HG02973 (cell line): ENCODE data around the gene KIF16B.
"Not testable (repeated sequence)": the region's sequence is repeated elsewhere in the genome, so short reads cannot be mapped to it uniquely, and the experiment has no call there.

Experiments
- ATAC-seq: cut with Tn5 transposase; IDR thresholded peaks from one replicate; pipeline ENCODE4 v1.9.1; 2021; ENCODE audit warnings: moderate library complexity; ENCODE audit not compliant: unreplicated experiment

KIF16B gene

DNA sequence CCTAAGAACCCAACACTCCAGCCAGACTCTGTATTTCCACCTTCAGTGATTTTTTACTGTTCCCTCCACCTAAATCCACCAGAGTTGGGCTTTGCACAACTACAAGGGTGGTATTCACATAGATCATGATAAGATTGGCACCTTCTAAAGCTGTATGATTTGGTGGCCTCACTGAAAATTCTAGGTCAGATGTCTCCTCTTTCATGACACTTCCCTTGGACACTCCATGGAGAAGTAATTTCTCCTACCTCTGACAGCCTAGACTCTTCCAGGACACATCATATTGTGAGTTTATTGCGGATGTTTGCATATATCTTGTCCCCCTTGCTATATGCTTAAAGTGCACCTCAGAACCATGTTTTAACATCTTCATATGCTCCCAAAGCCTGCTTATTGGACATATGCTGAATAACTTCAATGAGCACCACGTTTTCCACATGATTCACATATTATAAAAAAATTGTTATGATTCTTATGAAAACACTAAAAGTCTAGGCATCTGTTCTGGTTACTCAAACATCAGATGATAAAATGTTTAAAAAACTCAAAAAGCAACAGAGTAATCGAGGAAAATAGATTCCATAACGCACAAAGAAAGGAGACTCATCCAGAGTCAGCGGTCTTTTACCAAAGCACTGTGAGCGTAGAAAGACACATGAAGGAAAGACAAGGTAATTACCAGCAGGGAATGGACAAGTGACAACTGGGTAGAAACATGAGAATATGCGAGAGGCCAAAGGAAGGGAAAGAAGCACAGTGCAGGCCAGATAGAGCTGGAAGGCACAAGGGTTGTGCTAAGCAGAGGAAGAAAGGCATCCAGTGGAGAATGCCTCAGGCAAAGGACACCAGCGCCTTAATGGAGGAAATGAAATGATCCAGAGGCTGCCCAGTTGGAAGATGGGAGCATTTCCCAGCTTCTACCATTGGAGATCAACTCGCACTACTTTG, 46.5 kb downstream of the KIF16B start:
- no peak for ATAC-seq

DNA sequence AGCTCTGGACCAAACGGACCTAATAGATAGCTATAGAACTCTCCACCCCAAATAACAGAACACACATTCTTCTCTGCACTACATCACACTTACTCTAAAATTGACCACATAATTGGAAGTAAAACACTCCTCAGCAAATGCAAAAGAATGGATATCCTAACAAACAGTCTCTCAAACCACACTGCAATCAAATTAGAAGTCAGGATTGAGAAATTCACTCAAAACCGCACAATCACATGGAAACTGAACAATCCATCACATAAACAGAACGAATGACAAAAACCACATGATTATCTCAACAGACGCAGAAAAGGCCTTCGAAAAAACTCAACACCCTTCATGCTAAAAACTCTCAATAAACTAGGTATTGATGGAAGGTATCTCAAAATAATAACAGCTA, 50.6 kb downstream of the KIF16B start:
- not testable (repeated sequence) for ATAC-seq

DNA sequence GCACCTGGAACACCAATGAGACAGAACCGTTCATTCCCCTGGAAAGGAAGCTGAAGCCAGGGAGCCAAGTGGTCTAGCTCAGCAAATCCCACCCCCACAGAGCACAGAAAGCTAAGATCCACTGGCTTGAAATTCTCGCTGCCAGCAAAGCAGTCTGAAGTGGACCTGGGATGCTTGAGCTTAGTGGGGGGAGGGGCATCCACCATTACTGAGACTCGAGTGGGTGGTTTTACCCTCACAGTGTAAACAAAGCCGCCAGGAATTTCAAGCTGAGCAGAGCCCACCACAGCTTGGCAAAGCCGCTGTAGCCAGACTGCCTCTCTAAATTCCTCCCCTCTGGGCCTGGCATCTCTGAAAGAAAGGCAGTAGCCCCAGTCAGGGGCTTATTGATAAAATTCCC, 53.1 kb downstream of the KIF16B start:
- ATAC-seq, result no peak

DNA sequence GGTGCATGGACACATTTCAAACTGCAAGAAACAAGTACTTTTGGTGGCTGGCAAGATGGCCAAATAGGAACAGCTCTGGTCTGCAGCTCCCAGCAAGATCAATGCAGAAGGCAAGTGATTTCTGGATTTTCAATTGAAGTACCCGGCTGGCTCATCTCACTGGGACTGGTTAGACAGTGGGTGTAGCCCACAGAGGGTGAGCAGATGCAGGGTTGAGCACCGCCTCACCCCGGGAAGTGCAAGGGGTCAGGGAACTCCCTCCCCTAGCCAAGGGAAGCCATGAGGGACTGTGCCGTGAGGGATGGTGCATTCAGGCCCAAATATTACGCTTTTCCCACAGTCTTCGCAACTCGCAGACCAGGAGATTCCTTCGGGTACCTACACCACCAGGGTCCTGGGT, 53.6 kb downstream of the KIF16B start:
- ATAC-seq, result not testable (repeated sequence)

DNA sequence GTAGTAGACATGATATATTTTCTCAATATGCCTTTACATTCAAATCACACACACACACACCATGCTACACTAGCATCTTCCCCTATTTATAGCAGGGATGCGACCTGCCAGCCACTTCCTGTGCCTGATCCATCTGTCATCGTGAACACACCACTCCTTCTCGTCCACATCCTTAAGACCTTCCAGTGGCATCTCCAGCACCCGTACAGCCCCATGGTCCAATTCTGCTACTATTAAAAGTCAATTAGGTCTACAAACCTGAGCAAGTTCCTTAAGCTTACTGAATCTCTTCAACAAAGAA, 54.5 kb downstream of the KIF16B start:
- no peak for ATAC-seq

DNA sequence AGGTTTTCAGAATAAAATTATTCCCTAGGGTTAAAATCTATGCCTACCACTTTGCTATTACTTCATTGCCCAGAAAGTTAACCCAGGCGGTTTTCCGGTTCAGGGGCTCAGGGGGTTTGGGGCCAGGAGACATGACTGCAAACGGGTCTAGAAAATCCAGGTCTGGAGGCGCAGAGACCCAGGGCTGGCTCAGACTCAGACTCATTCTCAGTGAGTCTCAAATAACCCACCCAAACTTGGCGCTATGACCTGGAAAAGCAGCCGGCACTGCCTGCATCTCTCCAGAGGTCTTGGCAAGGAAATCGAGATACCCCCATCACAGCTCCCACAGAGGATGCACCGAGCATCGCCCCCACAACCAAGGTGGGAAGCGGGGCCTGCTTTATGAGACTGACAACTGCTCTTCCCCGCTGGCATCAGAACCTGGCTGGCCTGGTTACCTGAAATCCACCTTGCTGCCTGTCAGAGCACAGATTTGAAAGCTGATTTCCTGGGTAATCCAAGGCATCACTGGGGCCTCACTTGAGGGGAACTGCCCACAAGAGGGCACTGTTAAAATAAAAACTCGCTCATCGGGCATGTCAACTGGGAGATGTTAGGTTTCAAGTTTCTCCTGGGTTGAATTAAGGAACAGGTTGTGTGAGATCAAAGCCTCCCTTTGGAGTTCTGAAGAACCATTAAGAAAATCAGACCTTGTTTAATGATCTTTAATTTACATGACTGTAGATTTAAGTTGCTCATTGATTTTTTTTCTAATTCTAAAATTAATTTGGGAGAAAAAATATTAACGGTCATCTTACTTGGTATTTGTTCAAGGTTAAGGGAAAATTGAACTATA, 55.1 kb downstream of the KIF16B start:
- ATAC-seq, result no peak

DNA sequence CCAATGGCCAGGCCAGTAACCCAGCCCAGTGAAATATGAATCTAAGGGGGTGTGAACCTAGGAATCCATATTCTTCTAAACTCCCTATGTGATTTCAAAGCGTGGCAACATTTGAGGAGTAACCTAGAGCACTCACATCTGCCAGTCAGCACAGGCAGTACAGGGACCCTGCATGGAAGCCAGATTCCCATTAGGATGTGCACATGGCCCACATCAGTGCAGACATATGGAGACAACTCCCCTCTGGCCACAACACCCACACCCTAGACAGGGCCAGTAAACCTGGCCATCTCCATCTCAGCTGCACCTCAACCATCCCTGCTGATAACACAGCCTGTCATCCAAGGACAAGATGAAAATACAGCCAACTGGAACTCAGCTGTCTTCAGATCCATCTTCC, 56.5 kb downstream of the KIF16B start:
- no peak for ATAC-seq

DNA sequence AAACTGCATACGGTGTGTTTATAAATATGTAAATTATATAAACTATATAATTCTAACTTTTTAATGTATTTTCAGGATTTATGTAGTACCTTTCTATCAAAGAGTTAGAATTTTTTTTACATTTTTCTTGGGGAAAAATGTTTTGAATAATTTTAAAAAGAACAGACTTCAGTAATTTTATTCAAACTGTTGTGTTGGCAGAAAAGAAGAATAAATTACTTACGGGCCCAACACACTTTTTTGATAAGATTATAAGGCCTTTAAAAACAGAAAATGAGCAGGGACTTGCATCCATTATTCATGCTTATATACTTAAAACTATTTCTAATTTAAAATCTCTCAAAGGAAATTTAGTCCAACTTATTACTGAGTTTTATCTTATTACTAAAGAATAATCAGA, 58.2 kb downstream of the KIF16B start:
- no peak for ATAC-seq

DNA sequence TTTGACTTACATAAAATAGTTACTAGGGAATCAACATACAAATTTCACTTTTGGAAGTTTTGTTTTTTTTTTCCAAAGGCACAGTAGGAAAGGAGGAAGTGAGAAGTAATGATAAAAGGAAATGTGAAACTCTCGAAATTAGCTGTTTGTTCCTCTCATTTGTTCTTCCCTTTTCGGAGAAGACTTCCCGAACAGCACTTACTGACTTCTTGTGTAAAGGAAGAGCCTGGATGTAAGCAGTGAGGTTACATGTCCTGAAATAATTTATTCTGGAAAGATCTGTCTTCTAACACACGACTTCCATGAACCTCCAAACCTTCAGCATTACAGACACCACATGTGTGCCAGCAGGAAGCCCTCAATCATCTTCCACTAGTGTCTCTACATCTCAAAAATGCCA, 59.1 kb downstream of the KIF16B start:
- ATAC-seq, result no peak

DNA sequence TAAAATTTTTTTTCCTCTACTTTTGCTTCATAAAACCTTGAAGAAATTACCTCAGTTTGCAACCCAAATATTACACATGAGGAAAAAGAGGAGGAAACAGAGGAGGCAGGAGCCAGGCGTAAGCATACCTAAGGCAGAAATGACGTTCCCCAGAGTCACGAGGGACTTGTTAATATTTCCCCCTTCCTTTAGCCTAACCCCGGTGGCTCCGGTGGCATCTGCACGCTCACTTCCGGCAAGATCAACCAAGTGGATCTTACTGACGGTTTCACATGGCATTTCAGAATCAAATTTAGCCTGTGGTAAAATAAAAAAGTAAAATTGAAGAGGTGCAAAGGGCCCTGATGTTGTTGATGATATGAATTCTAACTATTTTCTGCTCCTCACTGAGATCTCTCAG, 67.4 kb downstream of the KIF16B start:
- no peak for ATAC-seq

DNA sequence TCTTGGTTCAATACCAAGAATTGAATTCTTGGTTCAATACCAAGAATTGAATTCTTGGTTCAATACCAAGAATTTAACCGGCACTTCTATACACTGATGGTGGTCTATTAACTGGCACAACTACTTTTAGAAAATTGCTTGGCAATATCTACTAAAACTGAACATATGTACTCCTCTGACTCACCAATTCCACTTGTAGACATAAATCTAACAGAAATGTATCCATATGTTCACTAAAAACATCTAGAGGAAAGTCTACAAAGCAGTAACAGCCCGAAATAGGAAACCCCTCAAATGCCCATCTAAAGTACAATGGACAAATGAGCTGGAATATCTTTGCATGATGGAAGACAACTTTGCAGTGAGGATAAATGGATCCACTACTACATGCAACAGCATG, 71.9 kb downstream of the KIF16B start:
- no peak for ATAC-seq

DNA sequence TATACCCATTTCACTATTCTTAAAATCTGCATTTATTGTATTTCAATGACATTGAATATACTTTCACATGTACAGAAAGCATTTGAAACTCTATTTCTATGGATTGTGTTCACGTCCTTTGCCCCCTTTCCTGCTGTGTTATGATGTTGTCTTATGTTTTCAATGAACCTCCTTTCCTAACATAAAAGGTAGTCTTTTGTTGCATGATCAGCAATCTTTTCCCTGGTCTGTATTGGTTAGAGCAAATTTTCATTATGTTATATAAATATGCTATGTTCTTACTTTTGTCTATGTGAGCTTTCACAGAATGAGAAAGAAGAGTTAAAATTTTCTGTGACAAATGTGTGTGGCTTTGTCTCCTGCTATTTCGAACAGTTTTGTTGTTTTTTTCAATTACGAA, 73.1 kb downstream of the KIF16B start:
- no peak for ATAC-seq

DNA sequence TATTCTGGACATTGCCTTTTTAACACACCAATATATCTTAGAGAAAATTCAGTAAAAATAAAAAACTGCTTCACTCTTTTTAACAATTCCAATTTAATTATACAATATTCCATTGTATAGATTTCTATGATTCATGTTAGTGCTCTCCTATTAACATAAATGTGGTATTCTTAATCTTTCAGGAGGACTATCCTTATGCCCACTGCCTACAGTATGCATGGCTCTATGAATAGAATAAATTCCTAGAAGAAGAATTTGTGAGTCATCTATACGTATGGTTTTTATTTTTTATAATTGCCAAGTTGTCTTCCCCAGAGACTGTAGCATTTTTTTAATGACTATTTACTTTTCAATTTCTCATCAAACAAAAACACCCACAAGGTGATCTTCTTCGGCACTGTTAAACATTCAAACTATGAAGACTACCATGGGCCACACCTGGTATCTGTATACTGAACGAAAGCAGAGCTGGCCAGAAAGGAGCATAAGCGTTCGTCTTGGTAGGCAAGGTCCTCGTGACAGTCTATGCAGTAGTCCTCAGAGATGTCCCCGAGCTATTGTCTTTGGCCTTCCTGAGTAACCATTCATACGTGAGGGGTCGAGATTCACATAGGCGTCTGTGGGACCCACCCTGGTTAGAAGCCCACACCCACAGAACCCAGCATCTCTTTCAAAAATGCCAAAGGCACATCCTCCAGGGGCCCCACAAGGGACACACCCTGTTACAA, 74.6 kb downstream of the KIF16B start:
- no peak for ATAC-seq

DNA sequence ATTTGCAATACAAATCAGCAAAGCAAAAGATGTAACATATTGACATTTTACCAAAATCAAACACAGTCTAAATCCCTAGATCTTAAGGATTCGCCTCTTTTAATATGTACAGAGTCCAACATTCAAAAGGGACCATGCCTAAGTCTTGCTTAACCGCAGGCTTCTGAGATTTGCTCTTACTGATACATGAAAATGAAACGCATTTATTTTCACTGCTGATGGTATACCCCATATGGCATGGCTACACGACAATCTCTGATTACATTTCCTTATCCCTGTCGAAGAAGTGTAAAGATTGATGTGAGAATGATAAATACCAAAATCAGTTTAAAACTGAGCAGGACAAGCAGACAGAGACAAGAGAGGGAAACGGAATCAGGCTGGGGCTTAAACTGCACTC, 75.4 kb downstream of the KIF16B start:
- ATAC-seq, result no peak

DNA sequence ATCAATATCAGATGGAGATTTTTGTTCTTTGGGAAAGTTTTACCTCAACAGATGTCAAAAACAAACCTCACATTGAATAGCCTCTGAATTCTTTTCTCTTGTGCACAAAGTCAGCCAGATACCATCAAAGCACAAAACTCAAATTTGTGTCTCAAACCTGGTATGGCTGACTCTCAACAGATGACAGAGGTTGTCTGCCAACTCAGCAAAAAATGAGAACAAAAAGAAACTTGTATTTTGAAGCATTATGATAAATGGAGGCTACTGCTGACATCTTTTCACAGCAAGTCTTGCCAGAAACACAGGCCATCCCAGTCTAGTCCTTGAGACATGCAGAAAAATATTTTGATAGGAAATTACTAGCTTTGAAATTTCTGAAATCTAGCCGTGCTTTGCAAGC, 79.8 kb downstream of the KIF16B start:
- no peak for ATAC-seq

DNA sequence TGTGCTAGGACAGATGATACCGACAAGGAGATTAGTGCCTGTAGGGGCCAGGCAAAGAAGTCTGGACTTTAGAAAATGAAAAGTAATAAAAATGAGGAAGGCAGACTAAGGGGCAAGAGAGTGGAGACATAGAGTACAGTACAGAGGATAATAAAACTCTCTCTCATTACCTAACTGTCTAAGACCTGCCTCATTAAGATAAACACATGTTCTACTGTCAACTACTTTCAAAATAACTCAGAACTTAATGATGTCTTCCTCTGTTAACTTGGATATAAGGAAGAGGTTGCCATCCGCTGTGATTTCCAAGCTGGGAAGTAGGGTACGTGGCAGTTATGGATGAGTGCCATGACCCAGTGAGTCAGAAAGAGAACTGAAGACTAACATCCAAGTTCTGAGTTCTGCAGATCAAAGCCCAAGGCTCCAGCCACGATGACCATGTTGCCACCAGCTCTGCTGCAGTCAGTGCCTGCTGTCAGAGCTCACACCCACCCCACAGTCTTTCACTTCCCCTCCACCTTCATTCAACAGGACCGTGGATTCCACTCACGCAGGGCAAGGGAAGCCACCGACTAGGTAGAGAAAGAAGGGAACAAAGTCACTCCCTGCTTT, 81.8 kb downstream of the KIF16B start:
- ATAC-seq, result peak; percentile 66

DNA sequence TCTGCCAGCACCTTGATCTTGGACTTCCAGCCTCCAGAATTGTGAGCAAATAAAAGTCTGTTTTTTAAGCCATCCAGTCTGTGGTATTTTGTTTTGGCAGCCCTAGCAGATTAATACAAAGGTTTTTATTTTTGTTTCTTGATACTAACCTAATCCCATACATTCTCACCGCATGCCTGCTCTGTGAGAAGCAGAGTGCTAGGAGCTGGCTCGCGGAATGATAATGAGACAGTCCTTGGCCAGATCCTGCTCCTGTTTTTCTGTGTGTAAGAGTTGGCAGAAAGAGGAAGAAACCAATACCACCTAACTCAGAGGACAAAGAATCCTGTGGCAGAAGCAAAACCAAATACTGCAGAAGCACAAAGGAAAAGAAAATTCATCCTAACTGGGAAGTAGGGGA, 82.6 kb downstream of the KIF16B start:
- ATAC-seq, result no peak

DNA sequence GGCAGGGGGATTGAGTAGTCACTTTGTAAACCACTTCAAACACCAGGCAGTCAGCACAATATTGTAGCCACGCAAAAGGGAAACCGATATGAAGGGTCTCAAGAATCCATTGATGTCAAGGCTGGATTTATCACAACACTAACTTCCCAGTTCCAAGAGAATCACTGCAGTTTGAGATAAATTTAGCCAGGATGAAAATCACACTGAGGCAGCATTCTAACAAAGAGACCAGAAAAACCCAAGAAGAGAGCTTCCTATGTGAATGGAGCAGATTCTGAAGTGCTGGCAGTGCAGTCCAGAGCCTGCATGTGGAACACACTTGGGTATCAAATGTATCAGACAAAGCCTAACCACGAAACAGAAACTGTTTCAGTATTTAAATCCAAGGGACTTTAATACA, 84.6 kb downstream of the KIF16B start:
- no peak for ATAC-seq

DNA sequence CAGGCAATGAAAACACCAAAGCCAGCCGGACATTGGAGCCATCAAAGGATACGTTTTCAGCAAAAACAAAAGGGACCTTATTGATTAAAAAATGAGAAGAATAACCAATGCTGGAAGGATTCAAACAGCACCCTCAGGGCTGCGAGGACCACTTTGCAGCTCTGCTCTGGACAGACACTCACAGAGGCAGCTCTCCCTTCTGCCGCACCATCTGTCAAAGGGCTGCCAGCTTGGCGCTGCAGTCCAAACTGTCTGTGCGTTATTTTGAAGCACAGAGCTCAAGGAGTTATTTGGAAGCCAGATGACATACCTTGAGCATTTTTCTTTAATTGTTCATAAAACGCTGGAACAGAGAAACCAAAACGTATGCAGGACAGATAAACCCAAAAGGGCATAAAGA, 85.2 kb downstream of the KIF16B start:
- no peak for ATAC-seq

DNA sequence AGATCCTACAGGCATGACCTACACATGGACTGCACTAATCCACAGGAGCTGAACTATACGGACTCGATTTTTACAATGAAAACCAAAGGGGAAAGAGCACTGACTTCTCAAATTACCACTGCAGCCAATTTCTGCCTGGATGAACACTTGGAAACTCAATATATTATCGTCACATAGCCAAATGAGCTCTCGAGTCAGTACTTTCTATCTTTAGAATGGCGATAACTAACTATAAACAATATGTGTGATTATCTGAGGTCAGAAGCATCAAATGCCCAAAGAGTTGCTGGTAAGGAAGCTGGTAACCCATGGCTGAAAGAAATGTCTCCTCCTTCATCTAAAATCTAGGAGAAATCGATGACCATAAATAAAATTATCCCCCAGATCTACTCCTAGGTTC, 86.7 kb downstream of the KIF16B start:
- no peak for ATAC-seq

DNA sequence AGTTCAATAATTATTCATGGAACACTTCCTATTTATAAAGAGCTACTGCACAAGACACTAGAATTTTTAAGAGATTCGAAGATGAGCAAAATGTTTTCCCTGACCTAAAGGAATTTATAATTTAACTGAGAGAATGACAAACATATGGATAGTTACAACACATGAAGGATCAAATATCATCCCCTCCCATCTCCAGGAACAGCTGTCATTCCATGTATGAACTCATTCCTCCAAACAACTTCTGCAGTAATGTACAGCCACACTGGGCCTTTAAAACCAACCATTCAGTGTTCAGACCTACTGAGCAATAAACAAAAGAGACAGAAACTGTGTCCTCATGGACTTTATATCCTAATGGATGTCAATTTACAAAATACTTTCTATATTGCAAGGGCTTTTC, 87.8 kb downstream of the KIF16B start:
- ATAC-seq, result no peak
